ENCODE data around the gene PACS2.
A peak's percentile ranks its signal among the peaks of the same experiment; 100 is the strongest.

Gene PACS2

GRCh38 chr14:105375635-105376057 is 61.1 kb downstream of the PACS2 start:
- no peak overlapping the region for H3K4me3 ChIP-seq (replicated peaks in 1 of 2; ENCODE audit: low read depth in 2 of 2, low read length in 2 of 2)
- peak in 1 of 2 donors; percentile 27 for DNase-seq (ENCODE audit: low read depth in 2 of 2)
- TF ChIP-seq CTCF (IDR thresholded peaks at IDR 0.05; ENCODE audit: low read depth, low read length) = no peak

GRCh38 chr14:105376521-105377440 is 62.2 kb downstream of the PACS2 start:
- no peak for TF ChIP-seq CTCF (IDR thresholded peaks at IDR 0.05; ENCODE audit: low read depth, low read length)
- H3K4me3 ChIP-seq (replicated peaks in 1 of 2; ENCODE audit: low read depth in 2 of 2, low read length in 2 of 2) = no peak overlapping the region
- no peak for DNase-seq (ENCODE audit: low read depth in 2 of 2)

GRCh38 chr14:105377555-105378182 is 63.1 kb downstream of the PACS2 start:
- H3K4me3 ChIP-seq (replicated peaks in 1 of 2; ENCODE audit: low read depth in 2 of 2, low read length in 2 of 2) = no peak overlapping the region
- no peak for DNase-seq (ENCODE audit: low read depth in 2 of 2)
- no peak for TF ChIP-seq CTCF (IDR thresholded peaks at IDR 0.05; ENCODE audit: low read depth, low read length)

- TF ChIP-seq CTCF (IDR thresholded peaks at IDR 0.05; ENCODE audit: low read depth, low read length) = no peak
- no peak for DNase-seq (ENCODE audit: low read depth in 2 of 2)
- H3K4me3 ChIP-seq (replicated peaks in 1 of 2; ENCODE audit: low read depth in 2 of 2, low read length in 2 of 2) = no peak overlapping the region
Measured at GRCh38 chr14:105378199-105378598, 63.7 kb downstream of the PACS2 start.

GRCh38 chr14:105378873-105379685 is 64.5 kb downstream of the PACS2 start:
- DNase-seq (ENCODE audit: low read depth in 2 of 2) = no peak
- no peak for TF ChIP-seq CTCF (IDR thresholded peaks at IDR 0.05; ENCODE audit: low read depth, low read length)
- H3K4me3 ChIP-seq (replicated peaks in 1 of 2; ENCODE audit: low read depth in 2 of 2, low read length in 2 of 2) = no peak overlapping the region

GRCh38 chr14:105379946-105380345 is 65.4 kb downstream of the PACS2 start:
- TF ChIP-seq CTCF (IDR thresholded peaks at IDR 0.05; ENCODE audit: low read depth, low read length) = no peak
- DNase-seq (ENCODE audit: low read depth in 2 of 2) = no peak
- no peak overlapping the region for H3K4me3 ChIP-seq (replicated peaks in 1 of 2; ENCODE audit: low read depth in 2 of 2, low read length in 2 of 2)
